ENCODE measurements around the gene RASGRF2.

DNA sequence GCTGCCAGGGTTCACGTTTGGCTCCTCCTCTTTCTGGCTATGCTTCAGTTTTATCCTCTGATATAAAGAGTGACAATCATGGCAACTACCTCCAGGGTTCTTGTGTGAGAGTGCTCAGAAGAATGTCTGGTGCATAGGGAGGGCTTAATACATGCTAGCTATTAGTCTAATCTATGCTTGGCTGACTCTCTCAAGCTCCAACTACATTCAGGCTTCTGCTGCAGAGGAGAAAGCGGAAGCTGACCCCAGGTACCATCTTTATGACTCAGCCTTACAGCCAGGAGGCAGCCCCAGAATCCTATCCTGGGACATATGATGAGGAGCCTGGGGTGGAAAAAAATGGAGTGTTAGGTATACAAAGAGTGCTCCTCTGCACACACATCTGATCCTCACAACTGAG is 32.1 kb upstream of the RASGRF2 start:
- TF ChIP-seq, protein P1, sequence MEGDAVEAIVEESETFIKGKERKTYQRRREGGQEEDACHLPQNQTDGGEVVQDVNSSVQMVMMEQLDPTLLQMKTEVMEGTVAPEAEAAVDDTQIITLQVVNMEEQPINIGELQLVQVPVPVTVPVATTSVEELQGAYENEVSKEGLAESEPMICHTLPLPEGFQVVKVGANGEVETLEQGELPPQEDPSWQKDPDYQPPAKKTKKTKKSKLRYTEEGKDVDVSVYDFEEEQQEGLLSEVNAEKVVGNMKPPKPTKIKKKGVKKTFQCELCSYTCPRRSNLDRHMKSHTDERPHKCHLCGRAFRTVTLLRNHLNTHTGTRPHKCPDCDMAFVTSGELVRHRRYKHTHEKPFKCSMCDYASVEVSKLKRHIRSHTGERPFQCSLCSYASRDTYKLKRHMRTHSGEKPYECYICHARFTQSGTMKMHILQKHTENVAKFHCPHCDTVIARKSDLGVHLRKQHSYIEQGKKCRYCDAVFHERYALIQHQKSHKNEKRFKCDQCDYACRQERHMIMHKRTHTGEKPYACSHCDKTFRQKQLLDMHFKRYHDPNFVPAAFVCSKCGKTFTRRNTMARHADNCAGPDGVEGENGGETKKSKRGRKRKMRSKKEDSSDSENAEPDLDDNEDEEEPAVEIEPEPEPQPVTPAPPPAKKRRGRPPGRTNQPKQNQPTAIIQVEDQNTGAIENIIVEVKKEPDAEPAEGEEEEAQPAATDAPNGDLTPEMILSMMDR (IDR thresholded peaks at IDR 0.05; ENCODE audit: low read depth, low read length, poor library complexity, severe bottlenecking): no peak
- no peak for TF ChIP-seq EZH2phosphoT487 (IDR thresholded peaks at IDR 0.05; ENCODE audit: borderline replicate concordance, low read length)
